ENCODE data around the gene FGD3.

- TF ChIP-seq CTCF (IDR thresholded peaks at IDR 0.05; ENCODE audit: low read depth, low read length, missing input control) (no peak), ZBTB33 (IDR thresholded peaks at IDR 0.05) (no peak), MAX (IDR thresholded peaks at IDR 0.05) (no peak), GABPA (IDR thresholded peaks at IDR 0.05 in 1 of 2, conservative IDR thresholded peaks at IDR 0.05 in 1 of 2) (no peak), ATF3 (IDR thresholded peaks at IDR 0.05) (no peak), RAD21 (IDR thresholded peaks at IDR 0.05) (no peak), JUND (IDR thresholded peaks at IDR 0.05) (no peak), YY1 (IDR thresholded peaks at IDR 0.05) (no peak), FOXA1 (IDR thresholded peaks at IDR 0.05) (no peak), REST (IDR thresholded peaks at IDR 0.05) (no peak), RXRA (IDR thresholded peaks at IDR 0.05) (no peak), TAF1 (conservative IDR thresholded peaks at IDR 0.05) (no peak), HNF4G (IDR thresholded peaks at IDR 0.05) (no peak), EGR1 (IDR thresholded peaks at IDR 0.05; ENCODE audit: low read depth in 2 of 2) (no peak)
Observed at GRCh38 chr9:92983984-92984589, 36.8 kb downstream of the FGD3 start.

Measured in liver (tissue), 3 donors.